K562 (cell line): ENCODE results near the gene IPCEF1. TPM values are rescaled to one million over a fixed set of nuclear protein-coding genes. Genes with fewer than 3 reads are reported as not detected.

Source experiments
- ATAC-seq: fragments of 200-7000 bp; cut with Tn5 transposase; 3 replicates; pipeline ENCODE4 v1.9.1; 2020; ENCODE audit warnings: moderate library complexity
- BruUV-seq: library from RNA; stranded (reverse); fragments of 400-500 nt; replicated peaks from 2 replicates; lab custom pipeline; 2021; lab: Mats Ljungman, UMichigan
- CTCF ChIA-PET: fragments of 300-600 bp; formaldehyde crosslinking; extraction: SDS; loops from one replicate; lab custom pipeline; 2021; ENCODE audit warnings: low intra/inter-chr PET ratio; lab: Yijun Ruan, JAX
- POLR2A ChIA-PET: fragments of 300-600, 350-650 bp; sonication (Branson Sonifier 250); formaldehyde crosslinking; extraction: SDS; loops from one replicate; lab custom pipeline; 2021; ENCODE audit warnings: antibody characterized with exemption, inconsistent platforms; lab: Yijun Ruan, JAX
- DNase-seq, 4 experiments: peaks; one replicate each; pipeline versions ENCODE4 v3.0.0 to v3.0.0-alpha.2; 2011 to 2018; ENCODE audit warnings: low spot score in 3 of 4, mixed read lengths in 3 of 4; ENCODE audit errors: extremely low read depth in 1 of 4
- FAIRE-seq: peaks from 2 replicates; lab custom pipeline; 2011; peaks lifted over from hg19 to GRCh38; lab: Jason Lieb, UNC
- H2AFZ ChIP-seq: 2 replicates; pipeline ENCODE4 v1.6.0; 2011; ENCODE audit warnings: low read depth, low read length, control low read depth, inconsistent platforms
- H3K27ac ChIP-seq: fragments of 200-600 bp; 3 replicates; pipeline ENCODE4 v1.8.0; 2011; ENCODE audit warnings: low read depth, mild to moderate bottlenecking, control low read depth, inconsistent platforms, low read length, moderate library complexity, mixed read lengths; ENCODE audit errors: extremely low read depth
- H3K27me3 ChIP-seq, 2 experiments: fragments of 300-600 bp in 1 of 2; 2 replicates in 1 of 2; 3 replicates in 1 of 2; pipeline versions ENCODE4 v1.6.0 to v1.8.0; 2011; ENCODE audit warnings: inconsistent platforms in 2 of 2, low read length in 2 of 2, mild to moderate bottlenecking in 1 of 2, mixed read lengths in 1 of 2, moderate library complexity in 1 of 2; ENCODE audit not compliant: control insufficient read depth in 2 of 2, insufficient read depth in 2 of 2
- H3K36me3 ChIP-seq: fragments of 300-600 bp; 3 replicates; pipeline ENCODE4 v1.8.0; 2011; ENCODE audit warnings: mild to moderate bottlenecking, low read length, inconsistent platforms; ENCODE audit not compliant: control insufficient read depth, insufficient read depth
- H3K4me1 ChIP-seq, 2 experiments: fragments of 200-600 bp in 1 of 2; replicated peaks in 1 of 2; 2 replicates in 1 of 2; 3 replicates in 1 of 2; pipeline versions ENCODE4 v1.5.1 to v1.8.0; 2011; ENCODE audit warnings: inconsistent platforms in 2 of 2, low read length in 2 of 2, mild to moderate bottlenecking in 1 of 2, mixed read lengths in 1 of 2, moderate library complexity in 1 of 2; ENCODE audit not compliant: control insufficient read depth in 2 of 2, insufficient read depth in 2 of 2
- H3K4me2 ChIP-seq: 2 replicates; pipeline ENCODE4 v1.6.1; 2011; ENCODE audit warnings: low read length, control low read depth, inconsistent platforms, mixed read lengths; ENCODE audit not compliant: insufficient read depth
- H3K4me3 ChIP-seq: fragments of 200-600 bp; sonication (generic), shearing (Covaris generic); 2 replicates; pipeline ENCODE4 v1.5.1; 2016; ENCODE audit warnings: control low read depth, inconsistent platforms
- H3K79me2 ChIP-seq: fragments of 200-600 bp; 3 replicates; pipeline ENCODE4 v1.8.0; 2011; ENCODE audit warnings: low read length, inconsistent platforms; ENCODE audit not compliant: control insufficient read depth, insufficient read depth
- H3K9ac ChIP-seq, 2 experiments: 2 replicates each; pipeline versions ENCODE4 v1.6.0 to v1.6.1; 2011; ENCODE audit warnings: low read depth in 2 of 2, low read length in 2 of 2, control low read depth in 1 of 2, inconsistent platforms in 1 of 2, mild to moderate bottlenecking in 1 of 2, mixed read lengths in 1 of 2; ENCODE audit not compliant: insufficient read depth in 1 of 2
- H3K9me1 ChIP-seq: one replicate; pipeline ENCODE4 v1.6.0; 2011; ENCODE audit warnings: inconsistent platforms, mild to moderate bottlenecking, low read length, moderate library complexity; ENCODE audit not compliant: control insufficient read depth, insufficient read depth
- H3K9me3 ChIP-seq: replicated peaks from 2 replicates; pipeline ENCODE4 v1.5.1; 2011; ENCODE audit warnings: low read depth, low read length, inconsistent platforms; ENCODE audit not compliant: control insufficient read depth, insufficient read depth
- H4K20me1 ChIP-seq: replicated peaks from 2 replicates; pipeline ENCODE4 v1.6.1; 2011; ENCODE audit warnings: low read length, inconsistent platforms, mixed read lengths; ENCODE audit not compliant: control insufficient read depth, insufficient read depth
- MGA ChIP-seq: fragments of 450-650 bp; IDR thresholded peaks from 2 replicates; pipeline ENCODE4 v1.6.1; 2016; ENCODE audit warnings: mild to moderate bottlenecking, moderate library complexity
- RBFOX2 ChIP-seq: fragments of 200-400 bp; formaldehyde crosslinking; IDR thresholded peaks from 2 replicates; pipeline ENCODE4 v1.6.1; 2017; ENCODE audit warnings: low read depth, mild to moderate bottlenecking, low read length, moderate library complexity
- TCFL5 ChIP-seq: fragments of 250-450 bp; sonication (Bioruptor Pico); conservative IDR thresholded peaks from 2 replicates; pipeline ENCODE4 v1.6.1; 2021; ENCODE audit warnings: mild to moderate bottlenecking, moderate library complexity, matching md5 sums
- ZNF436 ChIP-seq: fragments of 250-450, 450-650 bp; sonication (Bioruptor Pico); formaldehyde crosslinking; IDR thresholded peaks from 2 replicates; pipeline ENCODE4 v1.7.0; 2020; ENCODE audit warnings: mild to moderate bottlenecking
- WGBS: fragments of 100-300 bp; shearing (Covaris generic); methylation state at CpG from one replicate; pipeline ENCODE4 v1.1.6; 2016; ENCODE audit warnings: low coverage, mixed read lengths; ENCODE audit not compliant: insufficient coverage; ENCODE audit errors: missing lambda C conversion rate; 5-methylcytosine and 5-hydroxymethylcytosine counted together
- in situ Hi-C: fragments of 300-500 bp; cut with MboI; formaldehyde crosslinking; loops from 4 replicates; pipeline ENCODE4 v1.15.0; 2018; ENCODE audit warnings: inconsistent platforms, mixed read lengths
- intact Hi-C: fragments of 100-400 bp; cut with micrococcal nuclease; formaldehyde crosslinking; loops from 2 replicates; pipeline ENCODE4 v1.14.2; 2022
- polyA plus RNA-seq, 8 experiments: library from polyadenylated mRNA; depleted of rRNA in 4 of 8; stranded (reverse) in 5 of 8; unstranded in 3 of 8; fragments of >200 nt; fragmentation: Nextera tagmentation in 2 of 8; fragmentation: Illumina TruSeq in 1 of 8; extraction: Ambion mirVana in 2 of 8; extraction: Trizol in 1 of 8; gene quantifications; 2 replicates each; pipeline versions ENCODE4 v1.2.1 to v1.2.3, GENCODE V29; 2011 to 2014; ENCODE audit warnings: inconsistent platforms in 1 of 8, missing spikeins in 1 of 8
- total RNA-seq, 7 experiments: library from RNA; depleted of rRNA in 6 of 7; stranded (reverse); fragments of >200 nt in 6 of 7; fragmentation: Illumina TruSeq in 2 of 7; extraction: Trizol in 2 of 7; gene quantifications; 2 replicates each; pipeline versions ENCODE4 v1.2.1 to v1.2.3, GENCODE V29; 2011 to 2021; ENCODE audit warnings: low replicate concordance in 1 of 7
- TF ChIP-seq, protein P1 (sequence below), 2 experiments: fragments of 450-650 bp in 1 of 2; sonication (generic) in 1 of 2; formaldehyde crosslinking; conservative IDR thresholded peaks; 2 replicates each; pipeline versions ENCODE4 v1.4.0 to v1.8.1; 2020 to 2022; ENCODE audit warnings: mild to moderate bottlenecking in 1 of 2, missing genetic modification reagents in 1 of 2

Gene IPCEF1
- total and polyA plus RNA-seq, 9 of the 15 experiments (the other 6 are each of a cell fraction or from before 2014, with no cell fraction given), result 0.14 to 0.18 TPM; not detected in 7

GRCh38 chr6:154243793-154244750, 112.5 kb downstream of the IPCEF1 start:
- H3K4me2 ChIP-seq, result no peak overlapping the region
- CTCF ChIA-PET, result no interaction called here
- ATAC-seq, result no peak
- BruUV-seq, result no TSS peak
- H3K79me2 ChIP-seq, result no peaks in the 10 kb centered on the region
- no peak overlapping the region for H3K4me3 ChIP-seq
- no peak overlapping the region for H3K9ac ChIP-seq
- no peaks in the 10 kb centered on the region for H3K36me3 ChIP-seq
- H3K27ac ChIP-seq, result no peak overlapping the region
- in situ Hi-C loops, result no loop called here
- DNase-seq, result no peak
- no peak for FAIRE-seq
- H4K20me1 ChIP-seq, result no peaks in the 10 kb centered on the region
- peaks cover 9 to 16% of the 10 kb centered on the region in 2 experiments; a peak in 3 of 5 replicates for H3K27me3 ChIP-seq
- intact Hi-C loops, result no loop called here
- no peaks in the 10 kb centered on the region for H3K9me3 ChIP-seq
- no peak overlapping the region for H2AFZ ChIP-seq
- no peaks in the 10 kb centered on the region for H3K9me1 ChIP-seq
- no peaks in the 10 kb centered on the region for H3K4me1 ChIP-seq
- 0% methylated on average over 6 of the region's 6 CpGs for WGBS
- POLR2A ChIA-PET, result no interaction called here
- TF ChIP-seq MGA (no peak), ZNF436 (CRISPR knock-in tag) (no peak), TCFL5 (CRISPR knock-in tag) (no peak), RBFOX2 (no peak)
- TF ChIP-seq, protein P1, sequence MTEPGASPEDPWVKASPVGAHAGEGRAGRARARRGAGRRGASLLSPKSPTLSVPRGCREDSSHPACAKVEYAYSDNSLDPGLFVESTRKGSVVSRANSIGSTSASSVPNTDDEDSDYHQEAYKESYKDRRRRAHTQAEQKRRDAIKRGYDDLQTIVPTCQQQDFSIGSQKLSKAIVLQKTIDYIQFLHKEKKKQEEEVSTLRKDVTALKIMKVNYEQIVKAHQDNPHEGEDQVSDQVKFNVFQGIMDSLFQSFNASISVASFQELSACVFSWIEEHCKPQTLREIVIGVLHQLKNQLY (CRISPR knock-in tag; conservative IDR thresholded peaks at IDR 0.05), result no peak
